H9 (cell line): ENCODE results near the gene LGSN. TPM values are rescaled to one million over a fixed set of nuclear protein-coding genes. Genes with fewer than 3 reads are reported as not detected.

Experiments
- DNase-seq: peaks from one replicate; pipeline ENCODE4 v3.0.0-alpha.2; 2017
- H2AFZ ChIP-seq: one replicate; pipeline ENCODE4 v1.6.1; 2013; ENCODE audit warnings: mild to moderate bottlenecking, low read length, control low read depth, moderate library complexity
- H2AK5ac ChIP-seq: 2 replicates; pipeline ENCODE4 v1.6.1; 2013; ENCODE audit warnings: low read length, control low read depth, mixed read lengths; ENCODE audit not compliant: insufficient read length
- H2BK120ac ChIP-seq: one replicate; pipeline ENCODE4 v1.6.1; 2013; ENCODE audit warnings: low read depth, mild to moderate bottlenecking, low read length, control low read depth, inconsistent platforms; ENCODE audit not compliant: poor library complexity, severe bottlenecking
- H2BK12ac ChIP-seq: 2 replicates; pipeline ENCODE4 v1.6.1; 2013; ENCODE audit warnings: low read length, control low read depth, mixed read lengths, low read depth; ENCODE audit not compliant: insufficient read length
- H2BK15ac ChIP-seq: 2 replicates; pipeline ENCODE4 v1.6.1; 2013; ENCODE audit warnings: low read depth, low read length, control low read depth
- H2BK20ac ChIP-seq: one replicate; pipeline ENCODE4 v1.6.1; 2013; ENCODE audit warnings: low read depth, mild to moderate bottlenecking, low read length, control low read depth, inconsistent platforms; ENCODE audit not compliant: poor library complexity, severe bottlenecking
- H2BK5ac ChIP-seq: 2 replicates; pipeline ENCODE4 v1.6.1; 2013; ENCODE audit warnings: low read length, control low read depth, mixed read lengths; ENCODE audit not compliant: insufficient read length
- H3K14ac ChIP-seq: 2 replicates; pipeline ENCODE4 v1.6.1; 2013; ENCODE audit warnings: low read length, control low read depth; ENCODE audit not compliant: insufficient read depth
- H3K18ac ChIP-seq: 2 replicates; pipeline ENCODE4 v1.6.1; 2013; ENCODE audit warnings: low read depth, mild to moderate bottlenecking, mixed read lengths, low read length, control low read depth; ENCODE audit not compliant: insufficient read length
- H3K23ac ChIP-seq: 2 replicates; pipeline ENCODE4 v1.6.1; 2013; ENCODE audit warnings: low read length, control low read depth, mixed read lengths, low read depth; ENCODE audit not compliant: insufficient read length
- H3K23me2 ChIP-seq: 2 replicates; pipeline ENCODE4 v1.6.1; 2013; ENCODE audit warnings: low read depth, mild to moderate bottlenecking, mixed read lengths, low read length, control low read depth; ENCODE audit not compliant: insufficient read length, poor library complexity, severe bottlenecking
- H3K27ac ChIP-seq: 2 replicates; pipeline ENCODE4 v1.5.1; 2013; ENCODE audit warnings: low read length, control low read depth, mixed read lengths, low read depth; ENCODE audit not compliant: insufficient read length
- H3K27me3 ChIP-seq: 2 replicates; pipeline ENCODE4 v1.6.1; 2013; ENCODE audit warnings: low read length, control low read depth, inconsistent platforms; ENCODE audit not compliant: insufficient read depth
- H3K4ac ChIP-seq: 2 replicates; pipeline ENCODE4 v1.6.1; 2013; ENCODE audit warnings: low read depth, mild to moderate bottlenecking, control low read depth, inconsistent platforms, low read length, moderate library complexity
- H3K4me1 ChIP-seq: 2 replicates; pipeline ENCODE4 v1.6.1; 2013; ENCODE audit warnings: low read length, control low read depth, inconsistent platforms; ENCODE audit not compliant: insufficient read depth
- H3K4me2 ChIP-seq: 2 replicates; pipeline ENCODE4 v1.6.1; 2013; ENCODE audit warnings: low read length, control low read depth, mixed read lengths; ENCODE audit not compliant: insufficient read length, insufficient read depth
- H3K56ac ChIP-seq: 2 replicates; pipeline ENCODE4 v1.6.1; 2013; ENCODE audit warnings: low read depth, mild to moderate bottlenecking, mixed read lengths, low read length, control low read depth; ENCODE audit not compliant: insufficient read length
- H3K79me1 ChIP-seq: 2 replicates; pipeline ENCODE4 v1.6.1; 2013; ENCODE audit warnings: low read depth, mild to moderate bottlenecking, moderate library complexity, low read length, control low read depth, inconsistent platforms; ENCODE audit not compliant: insufficient read depth, poor library complexity, severe bottlenecking
- H3K79me2 ChIP-seq: 2 replicates; pipeline ENCODE4 v1.6.1; 2013; ENCODE audit warnings: low read length, control low read depth, inconsistent platforms; ENCODE audit not compliant: insufficient read depth
- H3K9ac ChIP-seq: 2 replicates; pipeline ENCODE4 v1.6.1; 2013; ENCODE audit warnings: low read length, control low read depth, mixed read lengths; ENCODE audit not compliant: insufficient read length; ENCODE audit errors: extremely low read depth
- H3K9me3 ChIP-seq: one replicate; pipeline ENCODE4 v1.6.1; 2013; ENCODE audit warnings: low read depth, low read length, inconsistent platforms; ENCODE audit not compliant: control insufficient read depth
- H3T11ph ChIP-seq: one replicate; pipeline ENCODE4 v1.6.1; 2013; ENCODE audit warnings: mild to moderate bottlenecking, low read length, control low read depth, inconsistent platforms
- H4K20me1 ChIP-seq: one replicate; pipeline ENCODE4 v1.6.1; 2013; ENCODE audit not compliant: control insufficient read depth, insufficient read length, insufficient read depth
- H4K5ac ChIP-seq: 2 replicates; pipeline ENCODE4 v1.6.1; 2013; ENCODE audit warnings: low read depth, mild to moderate bottlenecking, mixed read lengths, low read length, control low read depth; ENCODE audit not compliant: insufficient read length
- H4K8ac ChIP-seq: replicated peaks from 2 replicates; pipeline ENCODE4 v1.6.1; 2013; ENCODE audit warnings: low read length, control low read depth, mixed read lengths, low read depth; ENCODE audit not compliant: insufficient read length
- H4K91ac ChIP-seq: 2 replicates; pipeline ENCODE4 v1.6.1; 2013; ENCODE audit warnings: low read depth, mild to moderate bottlenecking, moderate library complexity, mixed read lengths, low read length, control low read depth; ENCODE audit not compliant: insufficient read length
- H3K27ac Mint-ChIP-seq, 3 experiments: 2 replicates in 2 of 3; 3 replicates in 1 of 3; pipeline ENCODE4 v1.8.0; 2020 to 2021; ENCODE audit warnings: mixed read lengths in 3 of 3, mild to moderate bottlenecking in 1 of 3, moderate library complexity in 1 of 3
- H3K27me3 Mint-ChIP-seq: 2 replicates; pipeline ENCODE4 v1.8.0; 2021; ENCODE audit warnings: low read depth, mild to moderate bottlenecking, moderate library complexity, mixed read lengths
- H3K36me3 Mint-ChIP-seq, 3 experiments: 2 replicates in 2 of 3; 3 replicates in 1 of 3; pipeline ENCODE4 v1.8.0; 2020 to 2021; ENCODE audit warnings: low read depth in 3 of 3, mixed read lengths in 3 of 3; ENCODE audit not compliant: insufficient read depth in 1 of 3
- H3K4me1 Mint-ChIP-seq, 2 experiments: 2 replicates each; pipeline ENCODE4 v1.8.0; 2020; ENCODE audit warnings: mixed read lengths in 2 of 2
- H3K4me3 Mint-ChIP-seq, 2 experiments: 2 replicates in 1 of 2; 3 replicates in 1 of 2; pipeline ENCODE4 v1.8.0; 2020 to 2021; ENCODE audit warnings: mild to moderate bottlenecking in 2 of 2, mixed read lengths in 2 of 2, moderate library complexity in 1 of 2
- H3K9me3 Mint-ChIP-seq, 2 experiments: 2 replicates in 1 of 2; 3 replicates in 1 of 2; pipeline ENCODE4 v1.8.0; 2020; ENCODE audit warnings: mild to moderate bottlenecking in 2 of 2, mixed read lengths in 2 of 2, moderate library complexity in 1 of 2
- CTCF ChIP-seq: fragments of 200-600 bp; sonication (generic); conservative IDR thresholded peaks from 3 replicates; pipeline ENCODE4 v1.8.0; 2021; ENCODE audit warnings: antibody characterized with exemption, mild to moderate bottlenecking
- total RNA-seq: library from RNA; stranded (reverse); gene quantifications from 2 replicates; pipeline ENCODE4 v1.2.1, GENCODE V29; 2021

Gene LGSN
- total RNA-seq, 1 experiment from 2014 or later = 0.13 TPM

DNA sequence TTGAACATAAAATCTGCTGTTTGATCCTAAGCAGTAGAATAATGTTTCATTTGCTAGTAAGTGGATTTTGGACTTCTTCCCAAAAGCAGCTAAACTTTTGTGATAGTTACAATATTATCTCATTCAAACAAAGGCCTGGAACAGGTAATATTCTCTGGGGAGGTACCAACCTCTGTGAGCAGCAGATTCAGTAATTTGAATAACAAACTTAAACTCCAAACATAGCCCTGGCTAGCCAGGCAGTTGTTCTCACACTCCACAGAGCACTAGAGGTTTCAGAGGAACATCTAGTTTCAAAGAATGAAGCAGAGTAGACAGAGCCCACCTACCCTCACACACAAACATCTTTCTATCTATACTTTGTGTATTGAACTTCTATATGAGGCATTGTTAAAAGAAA lies 40.9 kb downstream of the LGSN start:
- no peak overlapping the region for H3K14ac ChIP-seq
- H2BK5ac ChIP-seq = no peak overlapping the region
- no peak overlapping the region for H3T11ph ChIP-seq
- no peak overlapping the region for H2AFZ ChIP-seq
- H4K5ac ChIP-seq = no peak overlapping the region
- H3K79me1 ChIP-seq = no peaks in the 10 kb centered on the region
- H3K27ac ChIP-seq = no peak overlapping the region
- Mint-ChIP-seq H3K27ac (no peak overlapping the region), H3K4me3 (no peak overlapping the region), H3K27me3 (no peaks in the 10 kb centered on the region), H3K36me3 (no peaks in the 10 kb centered on the region), H3K4me1 (peaks cover 12 to 17% of the 10 kb centered on the region in 2 experiments), H3K9me3 (peaks cover 0 to 3% of the 10 kb centered on the region in 2 experiments; a peak in 2 of 5 replicates)
- no peaks in the 10 kb centered on the region for H3K23me2 ChIP-seq
- no peak overlapping the region for H2AK5ac ChIP-seq
- no peak overlapping the region for H4K8ac ChIP-seq
- H3K9me3 ChIP-seq = no peaks in the 10 kb centered on the region
- no peak overlapping the region for H3K4ac ChIP-seq
- H3K4me1 ChIP-seq = peaks cover 3% of the 10 kb centered on the region
- no peak overlapping the region for H3K18ac ChIP-seq
- no peak overlapping the region for H3K9ac ChIP-seq
- H3K56ac ChIP-seq = no peak overlapping the region
- no peak overlapping the region for H3K23ac ChIP-seq
- H2BK12ac ChIP-seq = no peak overlapping the region
- no peaks in the 10 kb centered on the region for H3K27me3 ChIP-seq
- H3K4me2 ChIP-seq = no peak overlapping the region
- H4K91ac ChIP-seq = no peak overlapping the region
- no peaks in the 10 kb centered on the region for H4K20me1 ChIP-seq
- no peak for DNase-seq
- no peak overlapping the region for H2BK15ac ChIP-seq
- H2BK120ac ChIP-seq = no peak overlapping the region
- TF ChIP-seq CTCF = no peak
- no peak overlapping the region for H2BK20ac ChIP-seq
- H3K79me2 ChIP-seq = no peaks in the 10 kb centered on the region
